SJCRH30 (cell line): ENCODE results near the gene NUDT8. TPM values are rescaled to one million over a fixed set of nuclear protein-coding genes. Genes with fewer than 3 reads are reported as not detected.
A peak's percentile ranks its signal among the peaks of the same experiment; 100 is the strongest.
"Not testable (repeated sequence)": the region's sequence is repeated elsewhere in the genome, so short reads cannot be mapped to it uniquely, and the experiment has no call there.

Experiments
- DNase-seq, 2 experiments: peaks; one replicate each; pipeline ENCODE4 v3.0.0-alpha.2; 2015 to 2020
- H3K27ac ChIP-seq: fragments of 250-450 bp; sonication (Bioruptor Pico); 2 replicates; pipeline ENCODE4 v1.5.1; 2020; ENCODE audit warnings: mild to moderate bottlenecking, moderate library complexity
- H3K27me3 ChIP-seq: fragments of 250-450 bp; sonication (Bioruptor Pico); 2 replicates; pipeline ENCODE4 v1.5.1; 2020; ENCODE audit warnings: mild to moderate bottlenecking, moderate library complexity
- H3K36me3 ChIP-seq: fragments of 250-450 bp; sonication (Bioruptor Pico); 2 replicates; pipeline ENCODE4 v1.5.1; 2020; ENCODE audit warnings: mild to moderate bottlenecking, moderate library complexity
- H3K4me1 ChIP-seq: fragments of 250-450 bp; sonication (Bioruptor Pico); 2 replicates; pipeline ENCODE4 v1.5.1; 2020; ENCODE audit warnings: mild to moderate bottlenecking, moderate library complexity
- H3K4me3 ChIP-seq: fragments of 250-450 bp; sonication (Bioruptor Pico); 2 replicates; pipeline ENCODE4 v1.5.1; 2020; ENCODE audit warnings: mild to moderate bottlenecking, moderate library complexity
- H3K9me3 ChIP-seq: fragments of 250-450 bp; sonication (Bioruptor Pico); replicated peaks from 2 replicates; pipeline ENCODE4 v1.5.1; 2020; ENCODE audit warnings: mild to moderate bottlenecking, moderate library complexity
- total RNA-seq: library from RNA; depleted of rRNA; stranded (reverse); fragments of >200 nt; shearing (Covaris generic); gene quantifications from 2 replicates; pipeline ENCODE4 v1.2.3, GENCODE V29; 2014

Gene NUDT8
- total RNA-seq, 1 experiment from 2014 or later: 2.4 TPM

DNA sequence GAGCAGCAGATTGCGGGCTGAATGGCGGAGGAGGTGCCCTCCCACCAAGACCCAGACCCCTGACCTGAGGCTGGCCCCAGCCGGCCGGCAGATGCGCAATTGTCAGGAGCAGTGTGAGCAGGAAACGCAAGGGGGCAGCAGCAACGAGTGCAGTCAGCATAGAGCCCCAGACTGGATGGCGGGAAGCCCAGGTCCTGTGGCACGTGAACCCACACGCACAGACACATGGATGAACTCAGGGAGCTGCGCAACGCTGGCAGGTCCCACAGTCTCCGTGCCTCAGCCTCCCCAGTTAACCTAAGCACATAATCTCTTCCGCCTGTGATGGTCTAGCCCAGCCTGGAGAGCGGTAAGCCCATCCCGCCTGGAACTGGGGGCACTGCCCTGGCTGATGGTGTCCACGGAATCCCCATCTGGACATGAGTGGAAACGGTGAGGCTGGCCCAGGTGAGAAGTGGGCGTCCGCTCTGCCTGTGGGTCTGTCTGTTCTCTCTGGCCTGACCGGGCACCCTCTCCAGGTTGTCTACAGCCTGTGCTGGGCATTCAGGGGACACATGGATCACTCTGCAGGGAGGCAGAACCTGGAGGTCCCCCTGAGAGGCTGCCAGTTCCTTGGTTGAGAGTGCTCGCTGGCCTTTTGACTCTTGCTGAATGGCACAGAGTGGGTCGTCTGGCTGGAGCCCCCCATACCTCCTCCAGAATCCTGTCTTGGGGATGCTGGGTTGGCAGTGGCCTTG is 10.5 kb upstream of the NUDT8 start:
- Histone ChIP-seq H3K4me1 (no peaks in the 10 kb centered on the region), H3K27ac (no peak overlapping the region), H3K36me3 (no peaks in the 10 kb centered on the region), H3K4me3 (no peak overlapping the region), H3K9me3 (no peaks in the 10 kb centered on the region), H3K27me3 (peaks cover 5% of the 10 kb centered on the region)
- DNase-seq: peak; percentile 38 to 57

DNA sequence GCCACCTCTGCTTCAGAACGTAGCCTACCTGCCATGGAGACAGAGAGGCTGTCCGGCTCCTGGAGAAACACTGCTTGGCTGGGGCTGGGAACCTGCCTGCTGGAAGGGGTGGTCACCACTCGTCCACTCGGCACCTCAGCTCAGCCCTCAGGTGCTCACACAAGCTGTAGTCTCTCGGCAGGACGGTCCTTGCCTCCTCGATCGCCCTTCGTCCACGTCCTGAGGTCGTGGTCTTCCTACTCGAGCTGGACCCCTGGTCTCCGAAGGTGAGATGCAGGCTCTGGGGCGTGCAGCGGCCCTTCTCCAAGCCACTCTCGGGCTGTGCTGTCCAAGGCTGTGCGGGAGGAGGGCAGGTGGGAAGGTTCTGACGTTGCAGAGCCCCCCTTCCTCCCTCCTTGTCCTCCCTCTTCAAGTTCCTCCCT is 9.7 kb upstream of the NUDT8 start, which contains the start of gene TBX10:
Gene TBX10, minus strand, starts transcription at position 326 of the 422 bp plus-strand sequence. Its CDS starts 291 bp downstream, at position 35.
- Histone ChIP-seq H3K9me3 (no peaks in the 10 kb centered on the region), H3K27me3 (peaks cover 10% of the 10 kb centered on the region), H3K27ac (no peak within 1 kb of the TSS), H3K36me3 (no peaks in the 10 kb centered on the region), H3K4me3 (no peak within 1 kb of the TSS), H3K4me1 (no peaks in the 10 kb centered on the region)
- DNase-seq: no peak

DNA sequence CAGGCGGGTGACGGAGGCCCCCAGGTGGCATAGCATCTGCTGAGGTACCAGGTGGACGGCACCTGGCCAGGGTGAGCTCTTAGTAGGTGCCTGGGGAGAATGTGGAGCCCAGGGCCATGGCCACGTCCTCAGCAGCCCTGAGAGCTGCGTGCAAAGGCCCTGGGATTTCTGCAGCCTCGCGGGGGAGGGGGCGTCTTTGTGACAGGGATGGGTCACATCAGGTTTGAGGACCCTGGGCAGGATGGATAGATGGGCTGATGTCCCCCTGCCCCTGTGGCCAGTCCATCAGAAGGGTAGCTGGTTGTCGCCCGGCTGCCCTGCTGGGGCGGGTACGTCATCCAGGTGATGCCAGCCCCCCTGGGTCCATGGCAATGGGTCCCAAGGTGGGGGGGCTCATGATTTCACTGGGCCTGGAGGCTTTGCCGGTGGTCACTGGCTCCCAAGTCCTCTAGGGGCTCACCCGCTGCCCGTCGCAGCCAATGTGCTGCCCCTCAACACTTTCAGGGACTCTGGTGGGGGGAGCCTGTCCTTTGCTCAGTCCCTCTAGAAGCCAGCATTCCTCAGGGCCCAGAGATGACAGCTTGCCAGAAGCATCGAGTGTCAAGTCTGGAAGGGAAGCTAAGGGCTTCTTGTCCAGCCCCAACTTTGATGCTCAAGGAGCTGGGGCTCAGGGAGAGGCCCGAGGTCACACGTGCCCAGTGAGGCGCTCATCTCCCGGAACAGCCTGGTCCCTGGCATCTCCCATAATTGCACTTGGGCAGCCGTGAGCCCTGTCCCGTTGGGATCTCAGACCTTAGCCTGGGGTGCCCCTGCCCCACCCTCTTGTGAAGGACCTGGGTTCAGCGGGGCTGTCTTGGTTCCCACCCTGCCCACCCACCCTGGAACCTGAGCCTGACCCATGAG is 9.0 kb upstream of the NUDT8 start:
- H3K4me1 ChIP-seq: no peaks in the 10 kb centered on the region
- no peak overlapping the region for H3K4me3 ChIP-seq

DNA sequence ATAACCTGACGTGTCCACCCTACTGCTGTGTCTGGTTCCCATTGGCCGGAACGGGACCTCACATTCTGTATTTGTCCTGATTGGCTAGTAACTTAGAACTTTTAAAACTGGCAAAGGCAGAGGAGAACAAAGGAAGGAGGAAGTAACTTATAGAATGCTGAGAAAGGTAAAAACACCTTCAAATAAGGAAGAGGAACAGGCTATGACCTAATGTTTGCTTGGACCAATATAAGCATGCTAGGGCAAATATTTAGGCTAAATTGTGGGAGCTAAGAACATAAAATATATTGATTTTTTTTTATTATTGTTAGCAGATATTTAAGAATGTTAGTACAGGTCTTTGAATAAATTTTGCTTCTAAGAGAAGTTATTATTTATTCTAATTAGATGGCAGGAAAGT is 7.7 kb upstream of the NUDT8 start:
- not testable (repeated sequence) for H3K27me3 ChIP-seq, DNase-seq, H3K9me3 ChIP-seq

More for the DNA sequence above, 9.0 kb upstream of the NUDT8 start:
- peaks cover 10% of the 10 kb centered on the region for H3K27me3 ChIP-seq
- no peaks in the 10 kb centered on the region for H3K36me3 ChIP-seq
- no peak for DNase-seq
- no peak overlapping the region for H3K27ac ChIP-seq
- no peaks in the 10 kb centered on the region for H3K9me3 ChIP-seq

DNA sequence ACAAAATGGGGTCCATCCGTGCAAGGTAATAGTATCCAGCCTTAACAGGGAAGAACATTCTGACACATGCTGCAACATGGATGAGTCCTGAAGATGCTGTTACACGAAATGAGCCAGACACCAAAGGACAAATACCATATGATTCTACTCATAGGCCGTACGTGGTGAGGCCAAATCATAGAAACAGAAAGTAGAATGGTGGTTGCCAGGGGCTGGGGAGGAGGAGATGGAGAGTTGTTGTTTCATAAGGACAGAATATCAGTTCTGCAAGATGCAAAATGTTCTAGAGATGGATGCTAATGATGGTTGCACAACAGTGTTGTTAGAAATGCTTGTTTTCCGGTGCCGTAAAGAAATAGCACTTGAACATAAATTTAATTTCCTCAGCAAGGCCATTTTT is 7.2 kb upstream of the NUDT8 start:
- Histone ChIP-seq H3K27me3 (peaks cover 10% of the 10 kb centered on the region), H3K4me1 (no peaks in the 10 kb centered on the region), H3K36me3 (no peaks in the 10 kb centered on the region), H3K27ac (no peak overlapping the region), H3K9me3 (no peaks in the 10 kb centered on the region), H3K4me3 (no peak overlapping the region)
- no peak for DNase-seq

More for the DNA sequence above, 7.7 kb upstream of the NUDT8 start:
- not testable (repeated sequence) for H3K4me1 ChIP-seq, H3K27ac ChIP-seq, H3K4me3 ChIP-seq, H3K36me3 ChIP-seq

DNA sequence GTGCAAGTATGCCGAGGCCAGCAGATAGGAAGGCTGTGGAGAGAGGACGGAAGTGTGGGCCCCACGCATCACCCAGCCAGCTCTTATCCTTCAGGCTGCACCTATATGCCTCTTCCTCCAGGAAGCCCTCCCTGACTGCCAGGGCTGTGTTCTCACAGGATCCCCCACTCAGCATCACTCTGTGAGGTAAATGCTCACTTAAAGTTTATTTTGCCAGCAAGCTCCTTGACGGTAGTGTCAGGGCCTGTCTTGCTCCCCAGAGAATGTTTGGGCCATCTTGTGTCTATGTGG is 5.4 kb upstream of the NUDT8 start:
- Histone ChIP-seq H3K27ac (no peak overlapping the region), H3K36me3 (no peaks in the 10 kb centered on the region), H3K9me3 (no peaks in the 10 kb centered on the region), H3K4me3 (no peak overlapping the region), H3K4me1 (no peaks in the 10 kb centered on the region), H3K27me3 (peaks cover 10% of the 10 kb centered on the region)
- no peak for DNase-seq

DNA sequence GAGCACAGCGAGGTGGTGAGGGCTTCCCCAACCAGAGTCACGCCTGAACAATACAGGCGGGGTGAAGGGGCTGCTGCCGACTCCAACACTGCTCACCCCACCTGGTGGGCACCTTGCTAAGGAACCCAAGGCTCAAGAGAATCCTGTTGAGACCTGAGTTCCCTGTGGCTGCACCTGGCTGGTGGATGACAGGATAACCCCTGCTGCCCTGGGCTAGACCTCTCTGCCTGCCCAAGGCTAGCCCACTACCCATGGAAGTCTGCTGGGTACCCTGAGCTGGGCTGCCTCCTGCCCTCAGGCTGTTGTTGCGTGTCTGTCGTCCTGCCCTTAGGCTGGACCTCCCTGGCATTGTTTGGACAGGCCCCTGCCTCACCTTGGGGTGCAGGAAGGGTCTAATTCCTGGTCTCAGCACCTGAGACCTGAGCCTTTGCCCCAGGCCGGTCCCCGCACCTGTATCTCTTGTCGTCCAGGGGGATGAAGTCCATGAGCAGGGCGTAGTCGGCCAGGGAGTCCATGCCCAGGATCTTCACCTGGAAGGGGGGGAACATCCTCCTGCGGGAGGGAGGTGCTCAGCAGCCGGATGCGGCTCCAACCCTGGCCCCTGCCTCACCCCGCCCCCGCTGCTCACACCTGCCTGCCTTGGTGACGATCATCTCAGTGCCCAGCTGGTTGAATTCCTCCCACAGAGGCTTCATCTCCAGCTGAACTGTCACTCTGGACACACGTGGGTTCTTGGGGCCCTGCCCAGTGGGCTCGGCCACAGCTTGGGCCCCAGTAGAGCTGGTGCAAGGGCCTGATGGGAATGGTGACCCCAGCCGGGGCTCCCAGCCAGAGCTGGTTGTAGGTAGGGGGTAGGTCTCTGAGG is 4.9 kb upstream of the NUDT8 start:
- no peaks in the 10 kb centered on the region for H3K4me1 ChIP-seq
- no peak overlapping the region for H3K4me3 ChIP-seq
- H3K9me3 ChIP-seq: no peaks in the 10 kb centered on the region
- H3K27ac ChIP-seq: no peak overlapping the region
- no peaks in the 10 kb centered on the region for H3K36me3 ChIP-seq
- no peak for DNase-seq
- H3K27me3 ChIP-seq: peaks cover 6% of the 10 kb centered on the region

DNA sequence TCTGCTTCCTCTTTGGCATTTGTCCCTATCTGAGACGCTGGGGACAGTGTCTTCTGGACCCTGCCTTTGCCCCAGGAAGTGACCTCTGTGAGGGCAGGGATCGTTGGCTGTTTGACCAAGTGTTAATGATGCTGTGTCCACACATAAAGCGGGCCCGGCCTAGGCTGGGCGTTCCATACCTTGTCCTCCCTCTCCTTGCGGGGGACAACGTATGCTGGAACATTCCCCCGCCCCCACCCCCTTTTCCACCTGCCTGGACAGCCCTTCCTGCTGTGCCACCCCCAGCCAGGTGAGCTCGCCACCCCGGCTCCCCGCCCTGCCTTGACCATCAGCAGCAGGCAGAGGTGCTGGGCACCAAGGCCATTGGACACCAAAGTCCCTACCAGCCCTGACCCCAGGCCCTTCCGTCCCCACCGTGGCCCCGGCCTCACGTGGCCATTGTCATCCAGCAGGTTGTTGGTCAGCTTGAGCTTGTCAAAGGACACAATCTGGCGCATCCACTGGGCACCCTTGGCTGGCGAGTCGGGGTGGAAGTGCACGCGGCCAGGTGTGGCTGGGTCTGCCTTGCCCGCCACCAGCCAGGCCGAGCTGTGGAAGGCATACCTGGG is 4.1 kb upstream of the NUDT8 start:
- Histone ChIP-seq H3K9me3 (no peaks in the 10 kb centered on the region), H3K4me1 (no peaks in the 10 kb centered on the region), H3K27me3 (peaks cover 5% of the 10 kb centered on the region; the same call in 1 of the 2 replicates), H3K4me3 (no peak overlapping the region), H3K36me3 (no peaks in the 10 kb centered on the region), H3K27ac (no peak overlapping the region)
- no peak for DNase-seq

DNA sequence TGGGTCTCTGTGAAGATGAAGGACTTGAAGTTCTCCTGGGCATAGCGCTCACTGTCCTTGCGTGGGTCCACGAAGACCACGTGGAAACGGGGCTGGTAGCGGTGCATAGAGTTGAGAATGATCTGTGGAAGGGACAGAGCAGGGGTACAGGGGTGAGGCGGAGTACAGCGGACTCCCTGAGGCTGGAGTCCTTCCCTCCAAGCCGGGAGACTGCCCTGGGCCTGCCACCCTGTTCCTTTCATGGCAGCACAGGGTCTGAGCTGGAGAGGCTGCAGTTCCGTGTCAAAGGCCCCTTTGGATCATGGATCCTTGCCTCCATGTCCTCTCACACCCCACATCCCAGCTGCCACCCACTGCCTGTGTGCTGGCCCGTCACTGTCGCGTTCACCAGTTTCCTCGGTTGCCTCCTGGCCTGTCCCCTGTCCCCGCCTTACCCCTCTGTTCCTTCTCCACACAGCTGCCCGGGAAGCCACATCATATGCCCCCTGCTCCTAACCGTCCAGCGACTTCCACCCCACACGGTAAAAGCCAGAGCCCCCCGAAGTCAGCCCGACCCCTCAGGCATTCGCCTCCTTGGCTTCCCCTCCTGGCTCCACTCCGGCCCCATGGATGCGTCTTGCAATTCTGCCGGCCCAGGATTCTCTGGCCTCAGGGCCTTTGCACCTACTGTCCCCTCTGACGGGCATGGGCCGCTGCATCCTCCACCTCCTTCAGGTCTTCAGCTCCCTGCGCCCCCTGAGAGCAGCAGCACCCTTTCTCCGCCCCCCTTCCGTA is 3.4 kb upstream of the NUDT8 start:
- Histone ChIP-seq H3K27ac (no peak overlapping the region), H3K27me3 (peaks cover 5% of the 10 kb centered on the region; the same call in 1 of the 2 replicates)

DNA sequence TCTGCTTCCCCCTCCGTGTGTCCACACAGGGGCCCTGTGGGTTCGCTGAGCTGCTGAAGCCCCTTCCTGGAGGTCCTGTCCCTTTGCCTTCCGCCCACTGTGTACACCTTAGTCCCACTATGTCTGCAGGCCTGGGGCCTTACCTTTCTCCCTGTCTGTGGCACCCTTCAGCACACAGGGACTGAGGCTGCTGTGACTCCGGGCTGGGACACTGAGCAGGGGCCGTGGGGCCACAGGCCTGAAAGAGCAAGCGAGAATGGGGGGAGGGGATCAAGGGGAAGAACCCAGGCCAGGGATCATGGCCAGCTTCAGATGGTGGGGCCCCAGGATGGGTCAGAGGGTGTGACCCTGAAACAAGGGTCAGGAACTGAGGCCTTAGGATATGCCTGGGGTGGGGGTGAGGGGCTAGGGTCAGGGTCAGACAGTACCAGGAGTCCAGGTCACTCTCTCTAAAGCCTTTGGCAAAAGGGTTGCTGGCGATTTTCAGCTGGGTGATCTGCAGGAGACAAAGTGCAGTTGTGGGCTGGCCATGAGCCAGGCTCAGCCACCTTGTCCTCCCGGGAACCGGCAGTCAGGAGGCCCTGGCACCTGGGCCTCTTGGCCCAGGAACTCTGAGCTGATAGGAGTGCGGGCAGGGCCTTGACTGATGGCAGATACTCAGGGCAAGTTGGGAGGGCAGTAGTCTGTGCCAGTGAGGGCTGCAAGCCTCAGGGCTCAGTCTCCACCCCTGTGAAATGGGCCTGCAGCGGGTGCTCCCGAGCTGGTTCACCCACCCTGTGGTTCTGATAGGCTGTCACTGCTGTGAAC is 2.6 kb upstream of the NUDT8 start:
- H3K27ac ChIP-seq: no peak overlapping the region
- no peaks in the 10 kb centered on the region for H3K4me1 ChIP-seq
- no peaks in the 10 kb centered on the region for H3K9me3 ChIP-seq
- DNase-seq: no peak
- H3K36me3 ChIP-seq: no peaks in the 10 kb centered on the region
- H3K4me3 ChIP-seq: no peak overlapping the region
- H3K27me3 ChIP-seq: peaks cover 5% of the 10 kb centered on the region; the same call in 1 of the 2 replicates

More for the DNA sequence above, 3.4 kb upstream of the NUDT8 start:
- H3K36me3 ChIP-seq: no peaks in the 10 kb centered on the region
- no peaks in the 10 kb centered on the region for H3K4me1 ChIP-seq
- H3K4me3 ChIP-seq: no peak overlapping the region
- H3K9me3 ChIP-seq: no peaks in the 10 kb centered on the region
- no peak for DNase-seq

DNA sequence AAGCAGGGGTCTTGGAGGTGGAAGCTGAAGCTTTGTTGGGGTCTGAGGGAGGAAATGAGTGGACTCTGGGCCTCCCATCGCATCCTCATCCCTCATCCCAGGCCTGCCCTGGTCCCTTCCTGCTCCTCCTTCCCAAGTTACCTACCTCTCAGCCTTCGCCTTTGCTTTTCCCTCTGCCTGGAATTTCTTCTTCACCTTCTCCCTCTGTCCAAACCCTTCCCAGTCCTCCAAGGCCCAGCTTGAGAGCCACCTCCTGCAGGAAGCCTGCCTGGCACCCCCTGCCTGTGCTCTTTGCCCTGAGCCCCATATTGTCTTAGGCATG is 2.1 kb upstream of the NUDT8 start:
- no peak overlapping the region for H3K4me3 ChIP-seq
- H3K27me3 ChIP-seq: peaks cover 5% of the 10 kb centered on the region; the same call in 1 of the 2 replicates
- no peak for DNase-seq
- no peaks in the 10 kb centered on the region for H3K4me1 ChIP-seq
- no peaks in the 10 kb centered on the region for H3K9me3 ChIP-seq
- no peak overlapping the region for H3K27ac ChIP-seq
- no peaks in the 10 kb centered on the region for H3K36me3 ChIP-seq

DNA sequence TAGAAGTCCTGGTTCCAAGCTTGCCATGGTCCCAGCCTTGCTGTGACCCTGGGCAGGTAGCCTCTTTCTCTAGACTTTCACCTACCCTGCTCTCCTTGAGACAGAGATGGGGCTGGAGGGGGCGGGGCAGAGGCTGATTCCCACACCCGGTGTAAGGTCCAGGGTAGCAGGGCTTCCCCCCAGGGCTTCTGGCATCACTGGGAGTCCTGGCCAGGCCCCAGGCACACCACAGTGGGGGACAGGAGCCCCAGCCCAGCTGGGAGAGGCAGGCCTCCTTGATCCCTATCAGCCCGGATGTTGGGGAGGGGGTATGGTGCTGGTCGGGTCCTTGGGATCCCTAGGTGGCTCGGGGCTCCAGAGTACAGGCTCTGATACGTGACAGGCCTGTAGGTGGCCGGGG is 1.7 kb upstream of the NUDT8 start:
- Histone ChIP-seq H3K27me3 (peaks cover 5% of the 10 kb centered on the region; the same call in 1 of the 2 replicates), H3K4me3 (no peak overlapping the region), H3K9me3 (no peaks in the 10 kb centered on the region), H3K36me3 (no peaks in the 10 kb centered on the region), H3K4me1 (no peaks in the 10 kb centered on the region), H3K27ac (no peak overlapping the region)
- no peak for DNase-seq

DNA sequence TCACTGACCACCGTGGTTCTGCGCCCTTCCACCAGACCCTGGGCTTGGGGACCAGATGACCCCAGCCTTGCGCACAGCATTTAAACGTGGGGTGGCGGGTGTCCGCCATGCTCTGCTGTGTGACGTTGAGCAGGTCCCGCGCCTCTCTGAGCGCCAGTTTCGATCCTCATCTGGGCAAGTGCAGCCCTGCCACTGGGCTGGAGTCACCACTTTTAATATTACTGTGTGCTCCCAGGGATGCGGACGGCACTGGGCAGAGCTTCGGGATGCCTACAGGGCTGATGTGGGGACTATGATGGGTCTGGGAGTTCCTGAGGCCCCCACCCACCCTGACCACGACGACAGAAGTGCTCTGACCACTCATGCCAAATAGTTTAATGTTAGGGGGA is 1.2 kb upstream of the NUDT8 start:
- Histone ChIP-seq H3K27me3 (peaks cover 5% of the 10 kb centered on the region; the same call in 1 of the 2 replicates), H3K9me3 (no peaks in the 10 kb centered on the region), H3K36me3 (no peaks in the 10 kb centered on the region), H3K27ac (no peak overlapping the region), H3K4me1 (no peaks in the 10 kb centered on the region), H3K4me3 (peak overlapping the region; percentile 82)
- DNase-seq: no peak
